HepG2 (cell line): ENCODE results near the gene FBF1. TPM values are rescaled to one million over a fixed set of nuclear protein-coding genes. Genes with fewer than 3 reads are reported as not detected.

Experiments used
- ATF7 ChIP-seq, 2 experiments: fragments of 450-650 bp in 1 of 2; sonication (generic) in 1 of 2; formaldehyde crosslinking in 1 of 2; IDR thresholded peaks; 2 replicates each; pipeline versions ENCODE4 v1.4.0 to v1.6.1; 2016 to 2020; ENCODE audit warnings: antibody characterized with exemption in 1 of 2, mild to moderate bottlenecking in 1 of 2, missing genetic modification reagents in 1 of 2
- BATF2 ChIP-seq: sonication (generic); formaldehyde crosslinking; IDR thresholded peaks from 2 replicates; pipeline ENCODE4 v1.8.0; 2022; ENCODE audit warnings: mild to moderate bottlenecking, missing genetic modification reagents, moderate library complexity
- EP300 ChIP-seq, 3 experiments: sonication (generic) in 1 of 3; formaldehyde crosslinking in 1 of 3; IDR thresholded peaks; 2 replicates each; pipeline versions ENCODE4 v1.5.1 to v1.6.1; 2011 to 2020; ENCODE audit warnings: low read depth in 2 of 3, low read length in 2 of 3, borderline replicate concordance in 1 of 3, improper control_type of control experiment in 1 of 3, mild to moderate bottlenecking in 1 of 3, missing genetic modification reagents in 1 of 3, moderate library complexity in 1 of 3
- FOXO1 ChIP-seq: sonication (generic); formaldehyde crosslinking; IDR thresholded peaks from 2 replicates; pipeline ENCODE4 v1.4.0; 2020; ENCODE audit warnings: missing genetic modification reagents
- HNRNPLL ChIP-seq: fragments of 200-400 bp; formaldehyde crosslinking; IDR thresholded peaks from 2 replicates; pipeline ENCODE4 v1.6.1; 2017; ENCODE audit warnings: mild to moderate bottlenecking, low read depth, low read length; ENCODE audit not compliant: poor library complexity, severe bottlenecking
- MED13 ChIP-seq: sonication (generic); formaldehyde crosslinking; IDR thresholded peaks from 2 replicates; pipeline ENCODE4 v1.5.0; 2020; ENCODE audit warnings: missing genetic modification reagents
- MLX ChIP-seq: IDR thresholded peaks from 2 replicates; pipeline ENCODE4 v1.6.1; 2016
- NFRKB ChIP-seq: fragments of 450-650 bp; IDR thresholded peaks from 2 replicates; pipeline ENCODE4 v1.6.1; 2017
- TFE3 ChIP-seq: IDR thresholded peaks from 2 replicates; pipeline ENCODE4 v1.6.1; 2016
- ZNF230 ChIP-seq: sonication (generic); formaldehyde crosslinking; IDR thresholded peaks from 2 replicates; pipeline ENCODE4 v1.4.0; 2020; ENCODE audit warnings: mild to moderate bottlenecking, missing genetic modification reagents
- ZNF282 ChIP-seq: fragments of 450-650 bp; IDR thresholded peaks from 2 replicates; pipeline ENCODE4 v1.6.1; 2018; ENCODE audit not compliant: partially characterized antibody
- ZNF564 ChIP-seq: sonication (generic); formaldehyde crosslinking; IDR thresholded peaks from 2 replicates; pipeline ENCODE4 v1.8.1; 2023; ENCODE audit warnings: mild to moderate bottlenecking, missing genetic modification reagents
- ZNF567 ChIP-seq: sonication (generic); formaldehyde crosslinking; IDR thresholded peaks from 2 replicates; pipeline ENCODE4 v1.8.1; 2023; ENCODE audit warnings: mild to moderate bottlenecking, missing genetic modification reagents, borderline replicate concordance
- ZNF614 ChIP-seq: IDR thresholded peaks from 2 replicates; pipeline ENCODE4 v1.6.1; 2018; ENCODE audit warnings: missing biosample characterization, missing genetic modification reagents, inconsistent platforms, borderline replicate concordance
- ZNF709 ChIP-seq: sonication (generic); formaldehyde crosslinking; IDR thresholded peaks from 2 replicates; pipeline ENCODE4 v1.5.0; 2020; ENCODE audit warnings: mild to moderate bottlenecking, missing genetic modification reagents
- ZNF713 ChIP-seq: sonication (generic); formaldehyde crosslinking; IDR thresholded peaks from 2 replicates; pipeline ENCODE4 v1.4.0; 2020; ENCODE audit warnings: mild to moderate bottlenecking, missing genetic modification reagents
- ZNF775 ChIP-seq: sonication (generic); formaldehyde crosslinking; IDR thresholded peaks from 2 replicates; pipeline ENCODE4 v1.4.0; 2020; ENCODE audit warnings: missing genetic modification reagents, mild to moderate bottlenecking, moderate library complexity, borderline replicate concordance
- ZNF777 ChIP-seq: sonication (generic); formaldehyde crosslinking; IDR thresholded peaks from 2 replicates; pipeline ENCODE4 v1.4.0; 2020; ENCODE audit warnings: missing genetic modification reagents
- ZSCAN25 ChIP-seq: sonication (generic); formaldehyde crosslinking; IDR thresholded peaks from 2 replicates; pipeline ENCODE4 v1.8.0; 2022; ENCODE audit warnings: mild to moderate bottlenecking, missing genetic modification reagents
- ZSCAN31 ChIP-seq: sonication (generic); formaldehyde crosslinking; IDR thresholded peaks from 2 replicates; pipeline ENCODE4 v1.5.0; 2020; ENCODE audit warnings: low read depth, mild to moderate bottlenecking, missing genetic modification reagents
- polyA plus RNA-seq, 8 experiments: library from polyadenylated mRNA; depleted of rRNA in 3 of 8; stranded (reverse) in 7 of 8; unstranded in 1 of 8; fragments of >200 nt; fragmentation: Illumina TruSeq in 4 of 8; extraction: Trizol in 4 of 8; gene quantifications; 2 replicates each; pipeline versions ENCODE4 v1.2.1 to v1.2.3, GENCODE V29; 2011 to 2016; ENCODE audit warnings: low read depth in 4 of 8, missing spikeins in 1 of 8, mixed read lengths in 1 of 8; ENCODE audit not compliant: insufficient read depth in 1 of 8
- total RNA-seq, 5 experiments: library from RNA; depleted of rRNA; stranded (reverse); fragments of >200 nt; fragmentation: Illumina TruSeq; extraction: Trizol; gene quantifications; 2 replicates each; pipeline ENCODE4 v1.2.3, GENCODE V29; 2016; ENCODE audit warnings: low read depth in 1 of 5
- TF ChIP-seq, protein P1 (sequence below): sonication (generic); formaldehyde crosslinking; IDR thresholded peaks from 2 replicates; pipeline ENCODE4 v1.5.0; 2020; ENCODE audit warnings: mild to moderate bottlenecking, missing genetic modification reagents, borderline replicate concordance
- TF ChIP-seq, protein P2 (sequence below): sonication (generic); formaldehyde crosslinking; conservative IDR thresholded peaks from 2 replicates; pipeline ENCODE4 v1.8.0; 2022; ENCODE audit warnings: missing genetic modification reagents

Gene FBF1
- total and polyA plus RNA-seq, 2 of the 13 experiments (the other 11 are each of a cell fraction or from before 2014, with no cell fraction given): 2.4 to 8.1 TPM

DNA sequence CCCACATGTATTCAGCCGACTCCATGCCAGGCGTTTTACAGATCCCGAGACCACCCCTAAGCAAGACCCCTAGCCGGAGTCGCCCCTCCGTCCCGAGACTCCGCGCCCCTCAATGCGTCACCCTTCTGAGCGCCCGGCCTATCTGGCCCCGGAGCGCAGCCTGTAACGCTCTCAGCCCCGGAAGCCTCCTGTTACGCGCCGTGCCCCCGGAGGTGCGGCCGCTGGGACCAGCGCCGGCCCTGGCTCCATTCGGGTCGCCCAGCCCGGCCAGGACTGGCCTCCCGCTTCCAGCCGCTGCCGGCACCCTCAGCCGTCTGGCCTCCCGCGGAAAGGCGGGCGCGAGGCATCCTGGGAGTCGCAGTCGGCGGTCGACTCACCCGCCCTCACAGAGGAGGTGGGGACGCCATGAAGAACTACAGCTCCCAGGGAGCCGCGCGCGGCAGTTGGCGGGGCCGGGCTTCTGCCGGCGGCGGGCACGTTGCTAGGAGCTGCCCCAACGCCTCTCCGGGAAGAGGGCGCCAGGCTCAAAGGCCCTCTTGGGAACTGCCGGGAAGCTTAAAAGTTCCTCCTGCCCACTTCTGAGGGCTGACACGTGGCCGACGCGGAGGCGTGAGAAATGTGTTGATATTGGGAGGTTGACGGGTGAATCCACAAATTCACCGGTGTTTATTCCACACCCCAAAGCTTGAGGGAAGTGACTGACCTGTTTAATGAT lies at the start of gene FBF1 (continued):
- TF ChIP-seq EP300 (IDR thresholded peaks at IDR 0.05; ENCODE audit: low read depth in 2 of 2, low read length in 2 of 2) (peak in 1 of 2 experiments; percentile 31; a peak in 1 of 4 replicates), EP300 (CRISPR knock-in tag; IDR thresholded peaks at IDR 0.05; ENCODE audit: borderline replicate concordance) (peak; percentile 42), MLX (CRISPR knock-in tag) (peak; percentile 46; the same call in 1 of the 2 replicates), ZSCAN31 (CRISPR knock-in tag) (peak; percentile 86), HNRNPLL (peak; percentile 80), ZNF713 (CRISPR knock-in tag) (no peak; the same call in 1 of the 2 replicates), MED13 (CRISPR knock-in tag) (no peak; the same call in 1 of the 2 replicates), ZNF614 (CRISPR knock-in tag) (no peak; the same call in 1 of the 2 replicates), ZSCAN25 (CRISPR knock-in tag) (peak; percentile 56; the same call in 1 of the 2 replicates), ZNF230 (CRISPR knock-in tag) (peak; percentile 86; the same call in 1 of the 2 replicates), BATF2 (CRISPR knock-in tag) (0 out of 2 replicates have a peak, but pooled peaks have one; percentile 53), TFE3 (CRISPR knock-in tag) (peak; percentile 71; the same call in 1 of the 2 replicates), ZNF777 (CRISPR knock-in tag) (peak; percentile 83), ZNF567 (CRISPR knock-in tag) (no peak; the same call in 1 of the 2 replicates), ZNF282 (no peak), ZNF709 (peak; percentile 97; the same call in 1 of the 2 replicates), ZNF564 (CRISPR knock-in tag) (peak; percentile 77; the same call in 1 of the 2 replicates), FOXO1 (CRISPR knock-in tag) (peak; percentile 64; the same call in 1 of the 2 replicates), ZNF775 (CRISPR knock-in tag) (peak; percentile 79; the same call in 1 of the 2 replicates), ATF7 (IDR thresholded peaks at IDR 0.05) (no peak), ATF7 (CRISPR knock-in tag; IDR thresholded peaks at IDR 0.05) (no peak; the same call in 1 of the 2 replicates), NFRKB (no peak)
- TF ChIP-seq, protein P1, sequence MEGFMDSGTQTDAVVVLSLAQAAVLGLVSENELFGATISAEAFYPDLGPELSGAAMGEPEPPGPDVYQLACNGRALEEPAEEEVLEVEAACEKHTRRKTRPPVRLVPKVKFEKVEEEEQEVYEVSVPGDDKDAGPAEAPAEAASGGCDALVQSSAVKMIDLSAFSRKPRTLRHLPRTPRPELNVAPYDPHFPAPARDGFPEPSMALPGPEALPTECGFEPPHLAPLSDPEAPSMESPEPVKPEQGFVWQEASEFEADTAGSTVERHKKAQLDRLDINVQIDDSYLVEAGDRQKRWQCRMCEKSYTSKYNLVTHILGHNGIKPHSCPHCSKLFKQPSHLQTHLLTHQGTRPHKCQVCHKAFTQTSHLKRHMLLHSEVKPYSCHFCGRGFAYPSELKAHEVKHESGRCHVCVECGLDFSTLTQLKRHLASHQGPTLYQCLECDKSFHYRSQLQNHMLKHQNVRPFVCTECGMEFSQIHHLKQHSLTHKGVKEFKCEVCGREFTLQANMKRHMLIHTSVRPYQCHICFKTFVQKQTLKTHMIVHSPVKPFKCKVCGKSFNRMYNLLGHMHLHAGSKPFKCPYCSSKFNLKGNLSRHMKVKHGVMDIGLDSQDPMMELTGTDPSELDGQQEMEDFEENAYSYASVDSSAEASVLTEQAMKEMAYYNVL (CRISPR knock-in tag): peak; percentile 97
- TF ChIP-seq, protein P2, sequence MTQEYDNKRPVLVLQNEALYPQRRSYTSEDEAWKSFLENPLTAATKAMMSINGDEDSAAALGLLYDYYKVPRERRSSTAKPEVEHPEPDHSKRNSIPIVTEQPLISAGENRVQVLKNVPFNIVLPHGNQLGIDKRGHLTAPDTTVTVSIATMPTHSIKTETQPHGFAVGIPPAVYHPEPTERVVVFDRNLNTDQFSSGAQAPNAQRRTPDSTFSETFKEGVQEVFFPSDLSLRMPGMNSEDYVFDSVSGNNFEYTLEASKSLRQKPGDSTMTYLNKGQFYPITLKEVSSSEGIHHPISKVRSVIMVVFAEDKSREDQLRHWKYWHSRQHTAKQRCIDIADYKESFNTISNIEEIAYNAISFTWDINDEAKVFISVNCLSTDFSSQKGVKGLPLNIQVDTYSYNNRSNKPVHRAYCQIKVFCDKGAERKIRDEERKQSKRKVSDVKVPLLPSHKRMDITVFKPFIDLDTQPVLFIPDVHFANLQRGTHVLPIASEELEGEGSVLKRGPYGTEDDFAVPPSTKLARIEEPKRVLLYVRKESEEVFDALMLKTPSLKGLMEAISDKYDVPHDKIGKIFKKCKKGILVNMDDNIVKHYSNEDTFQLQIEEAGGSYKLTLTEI (CRISPR knock-in tag): no peak
